Measurements from ENCODE around the gene NTHL1.

Gene NTHL1

GRCh38 chr16:2047330-2048115 is at the start of gene NTHL1, which contains the start of gene TSC2 (continued):
- TF ChIP-seq ZNF529 (tag by site-specific recombination; IDR thresholded peaks at IDR 0.05; ENCODE audit: insufficient replicate concordance) (no peak), ZNF670 (tag by site-specific recombination; IDR thresholded peaks at IDR 0.05; ENCODE audit: low read depth) (no peak), ZBTB11 (tag by site-specific recombination; conservative IDR thresholded peaks at IDR 0.05; ENCODE audit: low read depth) (peak; percentile 95), ZNF48 (tag by site-specific recombination; IDR thresholded peaks at IDR 0.05) (no peak), KLF10 (tag by site-specific recombination; IDR thresholded peaks at IDR 0.05) (peak; percentile 72), ZNF704 (tag by site-specific recombination; IDR thresholded peaks at IDR 0.05) (no peak), PRDM6 (tag by site-specific recombination; IDR thresholded peaks at IDR 0.05) (no peak), ATF2 (tag by site-specific recombination; IDR thresholded peaks at IDR 0.05; ENCODE audit: low read depth) (no peak), PATZ1 (tag by site-specific recombination; IDR thresholded peaks at IDR 0.05) (peak; percentile 75), ZNF274 (IDR thresholded peaks at IDR 0.05; ENCODE audit: low read length) (no peak), ZNF274 (tag by site-specific recombination; IDR thresholded peaks at IDR 0.05; ENCODE audit: borderline replicate concordance) (no peak), SALL2 (tag by site-specific recombination; IDR thresholded peaks at IDR 0.05; ENCODE audit: borderline replicate concordance) (no peak), ZFP41 (tag by site-specific recombination; IDR thresholded peaks at IDR 0.05; ENCODE audit: borderline replicate concordance) (no peak), REST (tag by site-specific recombination; IDR thresholded peaks at IDR 0.05) (0 out of 2 replicates have a peak, but pooled peaks have one; percentile 22), ZNF24 (tag by site-specific recombination; IDR thresholded peaks at IDR 0.05) (peak; percentile 74), ZSCAN5A (tag by site-specific recombination; IDR thresholded peaks at IDR 0.05) (no peak), ZNF266 (tag by site-specific recombination; IDR thresholded peaks at IDR 0.05; ENCODE audit: low read depth) (no peak), ZNF776 (tag by site-specific recombination; IDR thresholded peaks at IDR 0.05; ENCODE audit: borderline replicate concordance) (no peak), ZNF747 (tag by site-specific recombination; IDR thresholded peaks at IDR 0.05) (no peak), SCRT1 (tag by site-specific recombination; IDR thresholded peaks at IDR 0.05; ENCODE audit: borderline replicate concordance) (no peak), ZNF335 (tag by site-specific recombination; conservative IDR thresholded peaks at IDR 0.05) (peak; percentile 85), ZNF248 (tag by site-specific recombination; IDR thresholded peaks at IDR 0.05) (no peak), ZNF433 (tag by site-specific recombination; IDR thresholded peaks at IDR 0.05; ENCODE audit: low read depth) (no peak)
